Measurements from ENCODE around the gene ZDHHC8.

ZDHHC8 gene

GRCh38 chr22:20181194-20181883 lies 49.7 kb downstream of the ZDHHC8 start:
- no peak for DNase-seq (ENCODE audit: low read depth)

DNA sequence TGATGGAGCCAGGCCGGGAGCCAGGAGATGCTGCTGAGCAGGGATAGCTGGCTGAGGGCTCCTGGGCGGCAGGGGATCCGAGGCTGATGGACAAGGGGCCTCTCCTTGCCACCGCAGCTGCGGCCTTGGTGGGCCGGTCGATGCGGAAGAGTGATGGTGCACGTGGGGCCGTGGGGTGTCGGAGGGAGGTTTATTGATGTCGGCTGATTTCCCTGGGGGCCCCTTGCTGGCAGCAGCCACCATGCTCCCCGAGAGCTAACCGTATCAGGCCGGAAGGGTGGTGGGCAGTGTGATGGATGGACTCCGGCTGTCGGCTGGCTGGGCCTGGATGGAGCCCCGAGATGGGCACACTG lies 50.3 kb downstream of the ZDHHC8 start:
- DNase-seq (ENCODE audit: low read depth): no peak

DNA sequence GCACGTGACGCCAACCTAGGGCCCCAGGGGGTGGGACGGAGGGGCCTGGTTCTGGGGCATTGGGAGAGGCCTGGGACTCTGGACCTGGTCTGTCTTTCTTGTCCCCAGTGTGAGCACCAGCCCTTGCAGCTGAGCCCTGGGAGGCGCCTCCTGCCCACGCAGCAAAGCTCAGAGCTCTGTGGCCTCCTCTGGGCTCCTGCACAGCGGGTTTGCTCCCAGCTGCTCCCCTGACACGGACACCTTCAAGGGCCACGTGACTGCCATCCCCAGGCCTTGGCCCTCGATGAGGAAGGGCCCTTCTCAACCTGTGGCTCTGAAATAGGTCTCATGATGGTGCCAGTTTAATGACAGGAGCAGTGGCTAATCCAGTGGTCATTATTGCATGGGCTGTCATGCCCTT lies 50.8 kb downstream of the ZDHHC8 start:
- no peak for DNase-seq (ENCODE audit: low read depth)

DNA sequence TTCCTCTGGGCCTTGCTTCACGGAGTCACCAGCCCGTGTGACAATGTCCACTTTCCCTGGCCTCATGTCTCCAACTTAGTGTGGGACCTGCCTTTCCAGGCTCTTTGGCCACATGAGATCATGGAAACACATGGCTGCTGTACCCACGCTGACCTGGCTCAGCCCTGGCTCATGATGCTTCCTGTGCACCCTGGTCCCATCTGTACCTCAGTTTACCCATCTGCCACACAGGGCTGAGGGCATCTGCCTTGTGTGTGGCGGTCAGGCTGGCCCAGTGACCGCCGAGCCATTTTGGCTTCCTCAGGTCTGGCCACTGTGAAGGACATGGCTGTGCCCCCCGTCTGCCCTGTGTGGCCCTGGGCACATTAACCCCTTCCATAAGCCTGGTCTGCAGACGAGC lies 51.5 kb downstream of the ZDHHC8 start:
- no peak for DNase-seq (ENCODE audit: low read depth)

- DNase-seq (ENCODE audit: low read depth): no peak
Measured at GRCh38 chr22:20183823-20184222, 52.2 kb downstream of the ZDHHC8 start.

GRCh38 chr22:20184501-20185165 lies 53.0 kb downstream of the ZDHHC8 start:
- no peak for DNase-seq (ENCODE audit: low read depth)

- no peak for DNase-seq (ENCODE audit: low read depth)
Measured at GRCh38 chr22:20185750-20186149, 54.1 kb downstream of the ZDHHC8 start.

DNA sequence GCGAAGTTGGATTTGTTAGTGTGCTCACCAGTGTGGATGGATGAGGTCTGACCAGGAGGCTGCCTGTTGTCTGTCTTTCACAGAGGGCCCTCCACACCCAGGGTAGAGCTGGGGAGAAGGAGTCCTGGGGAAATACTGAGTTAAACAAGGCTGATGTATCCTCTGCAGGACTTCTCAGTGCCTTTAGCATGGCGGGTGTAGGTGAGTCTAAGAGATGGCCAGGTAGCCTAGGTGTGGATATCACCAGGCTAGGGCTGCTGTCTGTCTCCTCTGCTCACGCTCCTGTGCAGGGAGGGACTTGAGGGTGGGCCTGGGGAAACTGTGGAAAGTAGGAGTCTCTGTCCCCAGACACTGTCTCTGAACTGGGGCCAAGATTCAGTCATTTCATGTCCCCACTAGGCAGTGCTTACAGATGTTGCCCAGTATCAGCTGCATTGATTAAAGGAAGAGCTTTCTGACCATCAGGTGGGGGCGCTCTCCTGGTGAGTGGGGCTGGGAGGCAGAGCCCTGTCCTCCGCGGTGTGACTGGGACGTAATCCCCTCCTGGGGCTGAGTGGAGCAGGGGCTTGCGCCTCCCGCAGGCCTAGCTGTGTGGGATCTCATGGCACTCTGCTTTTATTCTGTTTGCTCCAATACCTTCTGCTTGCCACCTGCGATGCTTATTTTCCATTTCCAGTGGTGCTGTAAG lies 54.7 kb downstream of the ZDHHC8 start:
- no peak for DNase-seq (ENCODE audit: low read depth)

DNA sequence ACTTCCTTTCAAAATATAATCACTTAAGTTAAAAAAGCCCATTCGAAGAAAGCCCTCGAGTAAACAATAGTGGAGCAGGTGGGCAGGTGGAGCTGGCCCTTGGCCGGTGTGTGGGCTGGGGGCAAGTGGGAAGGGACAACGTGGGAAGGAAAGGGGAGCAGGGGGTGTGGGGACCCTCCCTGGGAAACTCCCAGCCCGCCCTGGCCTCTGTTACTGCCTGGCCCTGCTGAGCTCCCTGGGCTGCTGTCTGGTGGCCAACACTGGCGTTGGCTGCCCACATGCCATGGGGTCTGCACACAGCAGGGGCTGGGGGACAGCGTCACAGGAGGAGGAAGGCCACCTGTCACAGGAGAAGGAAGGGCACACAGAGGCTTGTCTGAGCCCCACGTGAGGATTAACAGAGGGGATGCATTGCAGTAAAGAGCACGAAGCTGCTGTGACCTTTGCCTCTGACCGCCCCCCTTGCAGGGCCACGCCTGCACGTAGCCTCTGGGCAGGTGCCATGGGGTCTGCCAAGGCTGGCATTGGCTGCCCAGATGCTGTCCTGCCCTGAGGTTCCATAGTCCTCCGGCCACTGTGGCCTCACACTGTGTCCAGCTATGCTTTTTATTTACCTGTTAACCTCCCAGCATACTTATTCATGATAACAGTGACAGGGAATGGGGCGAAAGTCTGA lies 55.4 kb downstream of the ZDHHC8 start:
- DNase-seq (ENCODE audit: low read depth): no peak

- no peak for DNase-seq (ENCODE audit: low read depth)
Measured at GRCh38 chr22:20187777-20188566, 56.4 kb downstream of the ZDHHC8 start.

- DNase-seq (ENCODE audit: low read depth): no peak
Measured at GRCh38 chr22:20188567-20188877, 56.9 kb downstream of the ZDHHC8 start.

DNA sequence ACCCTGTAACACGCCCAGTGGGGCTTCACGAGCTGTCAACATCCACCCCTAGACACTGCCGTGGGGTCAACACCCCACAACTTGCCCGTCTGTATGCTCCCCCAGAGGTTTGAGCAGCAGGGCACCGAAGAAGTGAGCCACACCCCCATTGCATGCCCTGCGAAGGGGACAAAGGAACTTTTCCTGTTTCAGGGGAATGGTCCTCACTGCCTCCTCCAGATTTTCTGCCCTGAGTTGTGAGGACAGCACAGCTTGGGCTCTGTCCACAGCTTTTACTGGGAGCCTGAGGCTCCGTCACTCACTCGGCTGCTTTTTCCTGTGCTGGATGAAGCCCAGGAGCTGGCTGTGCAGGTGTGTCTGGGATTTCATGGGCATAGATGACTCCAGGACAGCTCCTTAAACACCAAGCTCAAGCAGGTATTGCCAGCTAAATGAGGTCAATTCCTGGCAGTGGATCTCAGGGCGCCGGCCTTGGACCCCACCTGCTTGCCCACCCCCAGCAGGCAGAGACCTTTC lies 59.5 kb downstream of the ZDHHC8 start:
- DNase-seq (ENCODE audit: low read depth): no peak

DNA sequence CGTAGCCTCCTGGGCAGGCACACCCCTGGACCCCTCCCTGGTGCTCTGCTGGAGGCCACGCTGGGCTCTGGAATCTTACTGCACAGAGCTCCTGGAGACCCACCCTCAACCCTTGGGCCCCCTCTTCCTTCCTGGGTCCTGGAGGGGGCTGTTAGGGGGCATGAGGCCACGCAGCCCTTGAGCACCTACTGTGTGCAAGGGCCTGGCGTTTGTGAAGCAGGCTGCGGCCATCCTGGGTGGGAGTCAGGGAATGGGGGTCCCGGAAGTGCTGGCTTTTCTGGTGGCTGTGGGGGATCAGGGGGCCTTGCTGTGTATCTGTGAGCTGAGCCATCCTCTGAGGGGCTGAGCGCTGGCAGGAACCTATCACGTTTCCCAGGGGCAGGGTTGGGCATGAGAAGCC lies 60.2 kb downstream of the ZDHHC8 start:
- DNase-seq (ENCODE audit: low read depth): no peak

- no peak for DNase-seq (ENCODE audit: low read depth)
Measured at GRCh38 chr22:20192293-20192971, 60.8 kb downstream of the ZDHHC8 start.

DNA sequence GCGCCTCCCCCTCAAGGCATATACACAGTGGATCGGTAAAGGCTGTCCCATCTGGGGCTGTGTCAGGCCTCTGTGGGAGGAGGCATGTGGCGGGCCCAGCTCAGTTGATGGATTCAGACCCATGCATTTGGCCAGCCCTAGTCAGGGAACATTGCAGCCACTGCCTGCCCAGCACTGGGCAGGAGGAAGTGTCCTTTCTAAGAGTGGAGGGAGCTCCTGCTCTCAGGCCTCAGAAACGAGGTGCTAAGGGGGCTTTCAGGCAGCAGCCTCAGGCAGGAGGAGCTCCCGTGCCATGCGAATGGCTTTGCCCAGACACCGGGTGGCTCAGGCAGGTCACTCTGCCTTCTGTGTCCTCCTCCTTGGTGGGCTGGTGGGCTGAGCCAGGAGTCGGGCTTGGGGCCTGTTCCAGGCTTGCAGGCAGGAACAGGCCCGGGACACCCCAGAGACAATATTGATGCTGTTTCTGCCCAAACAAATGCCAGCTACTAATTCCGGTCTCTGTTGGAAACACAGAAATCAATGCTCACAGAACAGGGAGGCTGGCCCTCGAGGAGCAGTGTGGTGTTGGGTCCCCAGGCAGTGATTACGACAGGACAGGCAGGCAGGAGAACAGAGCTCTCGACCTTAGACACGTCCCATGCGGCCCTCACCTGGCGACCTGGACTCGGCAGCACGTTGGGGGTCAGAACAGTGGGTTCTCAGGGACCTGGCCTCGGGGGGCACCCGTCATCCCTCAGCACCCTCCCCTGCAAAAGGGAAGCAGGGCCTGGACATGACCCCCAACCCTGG lies 61.6 kb downstream of the ZDHHC8 start:
- DNase-seq (ENCODE audit: low read depth): no peak

DNA sequence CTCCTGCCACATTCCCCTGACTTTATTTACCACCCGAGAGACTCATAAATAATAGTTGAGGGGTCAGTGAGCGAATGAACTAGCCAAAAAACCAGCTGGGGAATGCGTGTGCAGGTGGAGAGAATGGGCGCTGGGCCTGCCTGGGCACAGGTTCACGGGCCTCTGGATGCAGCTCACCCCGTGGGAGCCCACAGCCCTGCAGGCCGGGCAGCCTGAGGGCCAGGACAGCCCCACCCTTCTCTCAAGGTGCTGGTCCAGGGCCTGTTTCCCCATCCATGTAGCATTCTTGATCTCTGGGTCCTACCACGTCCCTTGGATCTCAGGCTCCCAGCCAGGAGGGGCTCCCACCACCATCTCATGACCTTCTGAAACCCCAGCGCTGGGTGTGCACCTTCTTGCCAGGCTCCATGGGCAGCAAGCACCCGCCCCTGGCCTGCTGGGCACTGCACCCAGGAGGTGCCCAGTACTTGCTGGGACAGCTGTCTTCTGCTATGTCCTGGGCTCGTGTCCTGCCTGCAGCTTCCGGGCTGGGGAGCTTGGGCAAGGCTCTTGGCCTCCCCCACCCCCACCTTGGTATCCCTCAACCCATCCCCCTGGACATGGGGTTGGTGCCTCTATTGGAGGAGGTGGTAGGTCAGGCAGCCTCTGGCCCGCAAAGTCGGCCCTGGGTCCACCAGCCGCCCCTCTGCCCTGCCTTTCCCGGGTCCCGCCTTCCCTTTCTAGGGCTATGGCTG lies 62.3 kb downstream of the ZDHHC8 start:
- no peak for DNase-seq (ENCODE audit: low read depth)

GRCh38 chr22:20194681-20195593 lies 63.3 kb downstream of the ZDHHC8 start:
- DNase-seq (ENCODE audit: low read depth): no peak

GRCh38 chr22:20196094-20196842 lies 64.7 kb downstream of the ZDHHC8 start:
- no peak for DNase-seq (ENCODE audit: low read depth)

Data from stromal cell of bone marrow (primary cell).